Measurements from ENCODE around the gene PROM1.

DNA sequence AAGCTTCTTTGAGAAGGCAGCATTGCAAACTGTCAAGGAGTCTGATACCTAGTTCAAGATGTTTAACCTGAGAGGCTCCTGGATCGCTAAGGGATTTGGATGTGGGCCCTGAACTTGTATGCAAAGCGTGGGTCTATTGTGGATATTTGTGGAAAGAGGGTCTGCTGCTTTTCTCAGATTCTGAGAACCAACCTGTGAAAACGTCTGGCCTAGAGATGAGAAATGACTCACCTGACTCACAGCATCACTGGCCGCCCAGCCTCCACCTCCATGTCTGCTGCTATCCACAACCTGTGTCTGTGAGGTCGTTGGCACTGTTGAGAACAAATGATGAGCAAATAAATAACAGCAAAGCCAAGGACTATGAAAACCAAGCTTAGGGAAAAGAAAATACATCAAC is 33.3 kb upstream of the PROM1 start:
- TF ChIP-seq, protein P1, sequence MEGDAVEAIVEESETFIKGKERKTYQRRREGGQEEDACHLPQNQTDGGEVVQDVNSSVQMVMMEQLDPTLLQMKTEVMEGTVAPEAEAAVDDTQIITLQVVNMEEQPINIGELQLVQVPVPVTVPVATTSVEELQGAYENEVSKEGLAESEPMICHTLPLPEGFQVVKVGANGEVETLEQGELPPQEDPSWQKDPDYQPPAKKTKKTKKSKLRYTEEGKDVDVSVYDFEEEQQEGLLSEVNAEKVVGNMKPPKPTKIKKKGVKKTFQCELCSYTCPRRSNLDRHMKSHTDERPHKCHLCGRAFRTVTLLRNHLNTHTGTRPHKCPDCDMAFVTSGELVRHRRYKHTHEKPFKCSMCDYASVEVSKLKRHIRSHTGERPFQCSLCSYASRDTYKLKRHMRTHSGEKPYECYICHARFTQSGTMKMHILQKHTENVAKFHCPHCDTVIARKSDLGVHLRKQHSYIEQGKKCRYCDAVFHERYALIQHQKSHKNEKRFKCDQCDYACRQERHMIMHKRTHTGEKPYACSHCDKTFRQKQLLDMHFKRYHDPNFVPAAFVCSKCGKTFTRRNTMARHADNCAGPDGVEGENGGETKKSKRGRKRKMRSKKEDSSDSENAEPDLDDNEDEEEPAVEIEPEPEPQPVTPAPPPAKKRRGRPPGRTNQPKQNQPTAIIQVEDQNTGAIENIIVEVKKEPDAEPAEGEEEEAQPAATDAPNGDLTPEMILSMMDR (IDR thresholded peaks at IDR 0.05; ENCODE audit: insufficient read depth, low read length, poor library complexity, severe bottlenecking): no peak
- no peak for TF ChIP-seq EZH2phosphoT487 (conservative IDR thresholded peaks at IDR 0.05; ENCODE audit: low read length)
